ENCODE data around the gene TNFSF15. TPM values are rescaled to one million over a fixed set of nuclear protein-coding genes. Genes with fewer than 3 reads are reported as not detected.

Gene TNFSF15
- total RNA-seq, 6 donors from 2014 or later: 1.4 to 11.0 (median 5.6) TPM

DNA sequence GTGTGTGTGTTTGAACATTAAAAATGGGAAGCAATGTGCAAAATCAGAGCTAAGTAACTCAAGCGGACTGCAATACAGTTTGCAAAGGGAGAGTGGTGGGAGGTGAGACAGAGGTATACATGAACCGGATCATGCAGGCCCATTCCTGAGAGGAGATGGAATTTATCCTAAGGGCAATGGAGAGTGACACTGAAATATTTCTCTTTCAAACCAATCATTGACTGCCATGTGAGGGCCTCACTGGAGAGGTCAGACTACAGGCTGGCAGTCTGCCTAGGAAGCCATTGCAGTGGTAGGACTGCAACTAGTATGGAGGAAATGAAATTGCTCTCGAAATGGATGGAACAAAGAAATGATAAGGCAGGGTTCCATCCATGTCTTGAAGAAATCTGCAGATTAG, 34.8 kb downstream of the TNFSF15 start:
- Histone ChIP-seq H3K9me3 (no peaks in the 10 kb centered on the region), H3K27ac (no peak overlapping the region), H3K4me1 (no peaks in the 10 kb centered on the region), H3K27me3 (no peaks in the 10 kb centered on the region), H3K4me3 (no peak overlapping the region), H3K36me3 (no peaks in the 10 kb centered on the region)
- no peak for TF ChIP-seq EP300 (IDR thresholded peaks at IDR 0.05)
- TF ChIP-seq, protein P1, sequence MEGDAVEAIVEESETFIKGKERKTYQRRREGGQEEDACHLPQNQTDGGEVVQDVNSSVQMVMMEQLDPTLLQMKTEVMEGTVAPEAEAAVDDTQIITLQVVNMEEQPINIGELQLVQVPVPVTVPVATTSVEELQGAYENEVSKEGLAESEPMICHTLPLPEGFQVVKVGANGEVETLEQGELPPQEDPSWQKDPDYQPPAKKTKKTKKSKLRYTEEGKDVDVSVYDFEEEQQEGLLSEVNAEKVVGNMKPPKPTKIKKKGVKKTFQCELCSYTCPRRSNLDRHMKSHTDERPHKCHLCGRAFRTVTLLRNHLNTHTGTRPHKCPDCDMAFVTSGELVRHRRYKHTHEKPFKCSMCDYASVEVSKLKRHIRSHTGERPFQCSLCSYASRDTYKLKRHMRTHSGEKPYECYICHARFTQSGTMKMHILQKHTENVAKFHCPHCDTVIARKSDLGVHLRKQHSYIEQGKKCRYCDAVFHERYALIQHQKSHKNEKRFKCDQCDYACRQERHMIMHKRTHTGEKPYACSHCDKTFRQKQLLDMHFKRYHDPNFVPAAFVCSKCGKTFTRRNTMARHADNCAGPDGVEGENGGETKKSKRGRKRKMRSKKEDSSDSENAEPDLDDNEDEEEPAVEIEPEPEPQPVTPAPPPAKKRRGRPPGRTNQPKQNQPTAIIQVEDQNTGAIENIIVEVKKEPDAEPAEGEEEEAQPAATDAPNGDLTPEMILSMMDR (IDR thresholded peaks at IDR 0.05): no peak
- no peak for TF ChIP-seq POLR2A (IDR thresholded peaks at IDR 0.05)
- TF ChIP-seq POLR2AphosphoS5 (IDR thresholded peaks at IDR 0.05): no peak
- 80 to 83% methylated on average over 3 of the region's 3 CpGs for WGBS, 2 donors
- DNase-seq (no peak), ATAC-seq (ENCODE audit: low FRiP score in 2 of 2) (no peak)

DNA sequence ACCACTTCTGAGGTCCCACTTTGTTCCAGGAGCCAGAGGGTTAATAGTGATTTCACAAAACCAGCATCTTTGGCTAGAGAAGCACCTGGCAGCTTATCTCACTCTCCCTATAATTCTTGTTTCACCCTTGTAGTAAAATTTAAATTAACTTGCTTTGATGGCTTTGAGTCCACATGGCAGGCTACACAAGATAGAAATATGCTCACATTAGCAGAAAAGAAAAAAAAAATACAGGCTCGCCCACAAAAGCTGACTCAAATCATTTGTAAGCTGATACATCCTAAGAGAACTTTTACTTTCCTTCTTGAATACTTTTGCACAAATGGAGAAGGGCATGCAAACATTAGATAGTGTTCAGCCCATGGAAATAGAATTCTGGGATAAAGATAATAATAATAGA, 36.2 kb downstream of the TNFSF15 start:
- no peak for DNase-seq
- WGBS, 2 donors: 50 to 62% methylated on average over 1 of the region's 1 CpG
- ATAC-seq (ENCODE audit: low FRiP score in 2 of 2): no peak

DNA sequence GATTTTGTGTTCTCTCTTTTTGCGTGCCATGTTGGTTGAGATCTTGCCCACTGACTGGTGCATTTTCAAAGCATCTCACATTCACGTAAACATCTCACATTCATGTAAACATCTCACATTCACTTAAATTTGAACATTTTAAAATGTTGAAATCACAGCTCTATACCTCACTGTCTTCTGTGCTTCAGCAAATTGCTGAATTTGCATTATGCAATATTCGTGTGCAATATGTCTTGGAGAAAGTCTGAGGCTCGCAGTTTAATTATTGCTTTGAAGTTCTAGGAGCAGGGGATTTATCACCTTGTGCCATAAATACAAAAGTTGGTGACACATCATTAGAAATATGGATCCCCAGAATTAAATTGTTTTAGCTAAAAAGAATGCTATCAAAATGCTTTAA, 42.6 kb downstream of the TNFSF15 start:
- WGBS, 2 donors: 83 to 84% methylated on average over 4 of the region's 4 CpGs
- TF ChIP-seq, protein P1 (IDR thresholded peaks at IDR 0.05): no peak
- no peak for TF ChIP-seq POLR2AphosphoS5 (IDR thresholded peaks at IDR 0.05)
- TF ChIP-seq EP300 (IDR thresholded peaks at IDR 0.05): no peak
- no peak for TF ChIP-seq POLR2A (IDR thresholded peaks at IDR 0.05)
- ATAC-seq (ENCODE audit: low FRiP score in 2 of 2) (no peak), DNase-seq (no peak)
- H3K9me3 ChIP-seq: no peaks in the 10 kb centered on the region
- no peaks in the 10 kb centered on the region for H3K27me3 ChIP-seq
- no peak overlapping the region for H3K4me3 ChIP-seq
- H3K4me1 ChIP-seq: no peaks in the 10 kb centered on the region
- no peaks in the 10 kb centered on the region for H3K36me3 ChIP-seq
- no peak overlapping the region for H3K27ac ChIP-seq

More for the DNA sequence above, 36.2 kb downstream of the TNFSF15 start:
- Histone ChIP-seq H3K4me3 (no peak overlapping the region), H3K27me3 (no peaks in the 10 kb centered on the region), H3K9me3 (no peaks in the 10 kb centered on the region), H3K4me1 (no peaks in the 10 kb centered on the region), H3K36me3 (no peaks in the 10 kb centered on the region), H3K27ac (no peak overlapping the region)
- TF ChIP-seq, protein P1 (IDR thresholded peaks at IDR 0.05): no peak
- no peak for TF ChIP-seq POLR2A (IDR thresholded peaks at IDR 0.05)
- no peak for TF ChIP-seq EP300 (IDR thresholded peaks at IDR 0.05)
- TF ChIP-seq POLR2AphosphoS5 (IDR thresholded peaks at IDR 0.05): no peak

DNA sequence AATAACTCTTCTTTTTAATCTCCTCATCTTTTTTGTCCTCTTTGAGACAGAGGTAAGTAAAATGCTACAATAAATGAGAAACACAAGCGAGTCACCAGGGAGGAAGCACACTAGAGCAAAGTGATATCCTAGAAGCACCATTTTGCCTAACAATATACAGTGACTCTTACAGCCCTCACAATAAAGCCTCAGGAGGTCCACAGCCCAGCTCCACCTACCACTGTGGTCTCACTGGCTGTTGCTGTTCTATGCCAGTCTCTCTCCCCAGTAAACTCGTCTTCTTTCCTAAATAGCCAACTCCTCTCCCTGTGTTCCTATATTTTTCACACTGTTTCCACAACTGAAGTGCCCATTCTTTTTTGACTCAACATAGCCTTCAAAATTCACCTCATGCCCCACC, 44.3 kb downstream of the TNFSF15 start:
- H3K4me3 ChIP-seq: no peak overlapping the region
- H3K36me3 ChIP-seq: no peaks in the 10 kb centered on the region
- DNase-seq (no peak), ATAC-seq (ENCODE audit: low FRiP score in 2 of 2) (no peak)
- TF ChIP-seq POLR2A (IDR thresholded peaks at IDR 0.05): no peak
- TF ChIP-seq EP300 (IDR thresholded peaks at IDR 0.05): no peak
- no peak for TF ChIP-seq POLR2AphosphoS5 (IDR thresholded peaks at IDR 0.05)
- TF ChIP-seq, protein P1 (IDR thresholded peaks at IDR 0.05): no peak
- no peaks in the 10 kb centered on the region for H3K9me3 ChIP-seq
- H3K4me1 ChIP-seq: no peaks in the 10 kb centered on the region
- 80 to 83% methylated on average over 2 of the region's 2 CpGs for WGBS, 2 donors
- H3K27me3 ChIP-seq: no peaks in the 10 kb centered on the region
- H3K27ac ChIP-seq: no peak overlapping the region

DNA sequence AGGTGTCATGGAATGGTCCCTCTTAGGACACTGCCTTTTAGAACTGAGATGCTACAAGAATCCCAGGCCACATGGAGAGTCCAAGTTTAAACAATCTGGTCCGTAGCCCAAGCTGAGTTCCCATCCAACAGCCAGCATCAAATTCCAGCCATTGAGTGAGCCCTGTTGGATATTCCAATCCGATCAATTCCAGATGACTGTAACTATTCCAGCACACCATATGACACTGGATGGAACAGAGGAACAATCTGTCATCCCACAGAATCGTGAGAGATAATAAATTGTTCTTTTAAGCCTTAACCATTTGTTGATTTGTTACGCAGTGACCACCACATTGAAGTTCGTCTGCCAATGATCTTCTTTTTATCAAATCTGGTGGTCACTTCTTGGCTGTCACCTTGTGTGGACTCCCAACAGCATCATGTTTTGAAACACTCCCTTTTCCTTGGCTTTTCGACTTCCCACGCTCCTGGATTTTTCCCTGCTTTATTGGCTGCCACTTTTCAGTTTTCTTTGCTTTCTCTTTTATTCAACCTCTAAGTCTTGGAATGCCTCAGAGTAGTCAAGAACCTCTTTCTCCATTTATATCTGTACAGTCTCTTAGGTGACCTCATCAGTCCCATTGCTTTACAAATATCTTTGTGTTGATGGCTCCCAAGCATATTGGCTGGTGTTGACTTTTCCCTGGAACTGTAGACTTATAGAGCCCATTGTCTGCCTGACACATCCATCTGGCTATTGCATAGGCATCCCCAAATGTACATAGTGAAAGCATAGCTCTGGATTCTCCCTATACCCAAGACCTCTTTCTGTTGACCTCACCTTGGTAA, 46.1 kb downstream of the TNFSF15 start:
- Histone ChIP-seq H3K36me3 (no peaks in the 10 kb centered on the region), H3K4me3 (no peak overlapping the region), H3K27me3 (no peaks in the 10 kb centered on the region), H3K9me3 (no peaks in the 10 kb centered on the region), H3K27ac (no peak overlapping the region), H3K4me1 (no peaks in the 10 kb centered on the region)
- peak in 1 of 2 donors; percentile 71 for ATAC-seq (ENCODE audit: low FRiP score in 2 of 2)
- 93% methylated on average over 7 of the region's 7 CpGs for WGBS, 2 donors
- DNase-seq: no peak
- TF ChIP-seq, protein P1 (IDR thresholded peaks at IDR 0.05): no peak
- TF ChIP-seq POLR2AphosphoS5 (IDR thresholded peaks at IDR 0.05) (no peak), EP300 (IDR thresholded peaks at IDR 0.05) (no peak), POLR2A (IDR thresholded peaks at IDR 0.05) (no peak)
